IMR-90 (cell line): ENCODE data around the gene TJP1. TPM values are rescaled to one million over a fixed set of nuclear protein-coding genes. Genes with fewer than 3 reads are reported as not detected.
A peak's percentile ranks its signal among the peaks of the same experiment; 100 is the strongest.

Source experiments
- ATAC-seq: fragments of 200-7000 bp; cut with Tn5 transposase; 2 replicates; pipeline ENCODE4 v1.9.1; 2020; ENCODE audit warnings: low read depth, mild to moderate bottlenecking, moderate library complexity
- BruUV-seq: library from RNA; stranded (reverse); fragments of 400-500 nt; replicated peaks from 2 replicates; lab custom pipeline; 2021; lab: Mats Ljungman, UMichigan
- CTCF ChIA-PET: fragments of 300-600 bp; formaldehyde crosslinking; extraction: SDS; loops from one replicate; lab custom pipeline; 2021; ENCODE audit warnings: antibody characterized with exemption; lab: Yijun Ruan, JAX
- POLR2A ChIA-PET: fragments of 300-600 bp; sonication (Branson Sonifier 250); formaldehyde crosslinking; loops from one replicate; lab custom pipeline; 2022; ENCODE audit warnings: antibody characterized with exemption; ENCODE audit not compliant: unreplicated experiment; lab: Charles Lee
- DNase-seq: peaks from one replicate; pipeline ENCODE4 v3.0.0; 2013
- H2AFZ ChIP-seq: replicated peaks from 2 replicates; pipeline ENCODE3; 2013; ENCODE audit warnings: low read length, mild to moderate bottlenecking; ENCODE audit not compliant: poor library complexity
- H2AK5ac ChIP-seq: 2 replicates; pipeline ENCODE4 v1.6.1; 2013; ENCODE audit warnings: low read depth, low read length, inconsistent platforms
- H2AK9ac ChIP-seq: replicated peaks from 2 replicates; pipeline ENCODE3; 2013; ENCODE audit warnings: mild to moderate bottlenecking, low read depth, low read length, moderate library complexity; ENCODE audit not compliant: poor library complexity
- H2BK120ac ChIP-seq: 2 replicates; pipeline ENCODE4 v1.6.1; 2013; ENCODE audit warnings: low read depth, low read length, inconsistent platforms
- H2BK15ac ChIP-seq: 3 replicates; pipeline ENCODE4 v1.6.1; 2013; ENCODE audit warnings: low read depth, low read length, inconsistent platforms
- H2BK20ac ChIP-seq: 2 replicates; pipeline ENCODE4 v1.6.1; 2013; ENCODE audit warnings: low read depth, mild to moderate bottlenecking, inconsistent platforms, low read length, moderate library complexity
- H2BK5ac ChIP-seq: 2 replicates; pipeline ENCODE4 v1.6.1; 2013; ENCODE audit warnings: mild to moderate bottlenecking, low read depth, low read length, inconsistent platforms; ENCODE audit not compliant: poor library complexity, severe bottlenecking
- H3K14ac ChIP-seq: replicated peaks from 2 replicates; pipeline ENCODE4 v1.6.1; 2013; ENCODE audit warnings: low read depth, low read length, inconsistent platforms
- H3K18ac ChIP-seq: 2 replicates; pipeline ENCODE4 v1.6.1; 2013; ENCODE audit warnings: low read depth, low read length, control low read depth
- H3K23ac ChIP-seq: 2 replicates; pipeline ENCODE4 v1.6.1; 2013; ENCODE audit warnings: low read depth, low read length, inconsistent platforms
- H3K27ac ChIP-seq: 2 replicates; pipeline ENCODE4 v1.5.1; 2013; ENCODE audit warnings: mild to moderate bottlenecking, control low read depth, low read length; ENCODE audit not compliant: insufficient read depth
- H3K27me3 ChIP-seq: 2 replicates; pipeline ENCODE4 v1.6.1; 2013; ENCODE audit warnings: low read length; ENCODE audit not compliant: control insufficient read depth, insufficient read depth
- H3K36me3 ChIP-seq: 2 replicates; pipeline ENCODE4 v1.6.1; 2013; ENCODE audit warnings: low read length, mixed read lengths; ENCODE audit not compliant: control insufficient read depth, insufficient read depth
- H3K4ac ChIP-seq: 2 replicates; pipeline ENCODE4 v1.6.1; 2013; ENCODE audit warnings: low read depth, low read length, inconsistent platforms
- H3K4me1 ChIP-seq: 2 replicates; pipeline ENCODE4 v1.6.1; 2013; ENCODE audit warnings: low read length, mixed read lengths; ENCODE audit not compliant: control insufficient read depth, insufficient read depth
- H3K4me2 ChIP-seq: 2 replicates; pipeline ENCODE4 v1.6.1; 2013; ENCODE audit warnings: low read depth, mild to moderate bottlenecking, control low read depth, low read length, moderate library complexity
- H3K4me3 ChIP-seq: 2 replicates; pipeline ENCODE4 v1.5.1; 2013; ENCODE audit warnings: low read depth, mild to moderate bottlenecking, control low read depth, low read length, moderate library complexity; ENCODE audit not compliant: insufficient read depth
- H3K56ac ChIP-seq: 2 replicates; pipeline ENCODE4 v1.6.1; 2013; ENCODE audit warnings: low read length, inconsistent platforms; ENCODE audit not compliant: insufficient read depth; ENCODE audit errors: extremely low read depth
- H3K79me1 ChIP-seq, 2 experiments: 2 replicates each; pipeline ENCODE4 v1.6.1; 2013; ENCODE audit warnings: low read length in 2 of 2, inconsistent platforms in 1 of 2, low read depth in 1 of 2
- H3K9ac ChIP-seq: 2 replicates; pipeline ENCODE4 v1.6.1; 2013; ENCODE audit warnings: low read depth, low read length, control low read depth
- H3K9me1 ChIP-seq: 2 replicates; pipeline ENCODE4 v1.6.1; 2013; ENCODE audit warnings: low read length, inconsistent platforms; ENCODE audit not compliant: insufficient read depth
- H3K9me3 ChIP-seq: 2 replicates; pipeline ENCODE4 v1.6.1; 2013; ENCODE audit warnings: low read length; ENCODE audit not compliant: control insufficient read depth, insufficient read depth
- H4K20me1 ChIP-seq: 2 replicates; pipeline ENCODE4 v1.6.1; 2013; ENCODE audit warnings: low read length, inconsistent platforms; ENCODE audit not compliant: insufficient read depth
- H4K5ac ChIP-seq: 2 replicates; pipeline ENCODE4 v1.6.1; 2013; ENCODE audit warnings: mild to moderate bottlenecking, low read depth, low read length, control low read depth
- H4K8ac ChIP-seq, 2 experiments: 2 replicates each; pipeline ENCODE4 v1.6.1; 2013; ENCODE audit warnings: low read depth in 2 of 2, low read length in 2 of 2, control low read depth in 1 of 2, inconsistent platforms in 1 of 2
- H4K91ac ChIP-seq: 2 replicates; pipeline ENCODE4 v1.6.1; 2013; ENCODE audit warnings: low read depth, low read length, inconsistent platforms; ENCODE audit not compliant: insufficient read depth
- BHLHE40 ChIP-seq: fragments of 150-350 bp; IDR thresholded peaks from 2 replicates; pipeline ENCODE4 v1.6.1; 2016; ENCODE audit warnings: mild to moderate bottlenecking, low read depth, low read length
- MAFK ChIP-seq: IDR thresholded peaks from 2 replicates; pipeline ENCODE4 v1.6.1; 2012; ENCODE audit warnings: low read depth, low read length, improper control_type of control experiment
- MXI1 ChIP-seq: IDR thresholded peaks from 2 replicates; pipeline ENCODE4 v1.6.1; 2012; ENCODE audit warnings: low read depth, mild to moderate bottlenecking, low read length, moderate library complexity, borderline replicate concordance
- USF2 ChIP-seq: fragments of 150-350 bp; IDR thresholded peaks from 2 replicates; pipeline ENCODE4 v1.6.1; 2017; ENCODE audit warnings: mild to moderate bottlenecking, antibody characterized with exemption, low read length, low read depth
- WGBS, 2 experiments: methylation state at CpG; one replicate each; pipeline versions ENCODE4 v1.1.5 to v1.1.7; 2013; ENCODE audit warnings: missing lambda C conversion rate in 2 of 2; ENCODE audit not compliant: insufficient read length in 1 of 2; ENCODE audit errors: extremely low coverage in 2 of 2; 5-methylcytosine and 5-hydroxymethylcytosine counted together
- dilution Hi-C: fragments of 300-500 bp; cut with HindIII; formaldehyde crosslinking; loops from one replicate; pipeline ENCODE4 v1.14.3; 2018; ENCODE audit warnings: low sequenced_read_pairs; ENCODE audit not compliant: unreplicated experiment
- in situ Hi-C: fragments of 300-500 bp; cut with MboI; formaldehyde crosslinking; loops from 3 replicates; pipeline ENCODE4 v1.14.3; 2019; ENCODE audit warnings: low sequenced_read_pairs, inconsistent platforms, mixed read lengths
- intact Hi-C: fragments of 100-400 bp; cut with micrococcal nuclease; formaldehyde crosslinking; loops from 2 replicates; pipeline ENCODE4 v1.10.0; 2022
- polyA plus RNA-seq, 3 experiments: library from polyadenylated mRNA; depleted of rRNA; stranded (reverse); fragments of >200 nt; gene quantifications; 2 replicates each; pipeline ENCODE4 v1.2.3, GENCODE V29; 2012; ENCODE audit warnings: low replicate concordance in 1 of 3
- total RNA-seq: library from RNA; depleted of rRNA; stranded (reverse); fragments of >200 nt; gene quantifications from 2 replicates; pipeline ENCODE4 v1.2.3, GENCODE V29; 2012

Gene TJP1
- total and polyA plus RNA-seq, 2 of the 4 experiments (the other 2 are of a cell fraction) = 42.2 to 43.4 TPM

GRCh38 chr15:29844290-29844903 is 22.1 kb upstream of the TJP1 start:
- H2BK120ac ChIP-seq = peak overlapping the region; percentile 93
- no peak overlapping the region for H3K9ac ChIP-seq
- H4K20me1 ChIP-seq = no peaks in the 10 kb centered on the region
- H2BK15ac ChIP-seq = peak overlapping the region; percentile 26; the same call in 1 of the 3 replicates
- H3K9me1 ChIP-seq = peaks cover 8% of the 10 kb centered on the region
- peak overlapping the region; percentile 66 for H4K91ac ChIP-seq
- H3K4me3 ChIP-seq = no peak overlapping the region
- H3K23ac ChIP-seq = peak overlapping the region; percentile 51; the same call in 1 of the 2 replicates
- ATAC-seq = peak; percentile 29
- peak overlapping the region; percentile 78 for H2BK5ac ChIP-seq
- DNase-seq = peak; percentile 76
- in situ Hi-C loops (no loop called here), intact Hi-C loops (no loop called here), dilution Hi-C loops (no loop called here)
- peak overlapping the region in 1 of 2 experiments; percentile 68; a peak in 2 of 4 replicates for H4K8ac ChIP-seq
- TF ChIP-seq MXI1 (no peak), BHLHE40 (peak; percentile 44; the same call in 1 of the 2 replicates), USF2 (no peak), MAFK (peak; percentile 58; the same call in 1 of the 2 replicates)
- H3K4me1 ChIP-seq = peaks cover 13% of the 10 kb centered on the region
- peak overlapping the region; percentile 73 for H2AFZ ChIP-seq
- no peaks in the 10 kb centered on the region for H3K79me1 ChIP-seq
- H3K4ac ChIP-seq = peak overlapping the region; percentile 85
- peak overlapping the region; percentile 92 for H2AK5ac ChIP-seq
- no peaks in the 10 kb centered on the region for H3K27me3 ChIP-seq
- H3K27ac ChIP-seq = no peak overlapping the region
- peak overlapping the region; percentile 89 for H2AK9ac ChIP-seq
- H3K56ac ChIP-seq = no peak overlapping the region
- H2BK20ac ChIP-seq = peak overlapping the region; percentile 47
- WGBS, 2 experiments = 86% methylated on average over 4 of the region's 5 CpGs; no CpG with 5 or more reads in 1 of the 2 experiments
- H3K9me3 ChIP-seq = no peaks in the 10 kb centered on the region
- no TSS peak for BruUV-seq
- peak overlapping the region; percentile 38 for H3K14ac ChIP-seq
- no peak overlapping the region for H3K4me2 ChIP-seq
- ChIA-PET POLR2A (no interaction called here), CTCF (no interaction called here)
- peak overlapping the region; percentile 64; the same call in 1 of the 2 replicates for H4K5ac ChIP-seq
- no peaks in the 10 kb centered on the region for H3K36me3 ChIP-seq
- H3K18ac ChIP-seq = peak overlapping the region; percentile 67
